Activated T-cell treated with anti-CD3 and anti-CD28 coated beads, Interleukin-2, amount 50 U/mL, for 4 hours (primary cell): Measurements from ENCODE around the gene RASIP1. TPM values are rescaled to one million over a fixed set of nuclear protein-coding genes. Genes with fewer than 3 reads are reported as not detected.

Experiments used
- ATAC-seq, 2 donors: fragments of 200-7000 bp; cut with Tn5 transposase; one replicate each; pipeline ENCODE4 v1.10.0; 2021
- DNase-seq: peaks from one replicate; pipeline ENCODE4 v3.0.0-alpha.2; 2020
- H3K27me3 Mint-ChIP-seq: one replicate; pipeline ENCODE4 v1.8.0; 2021; ENCODE audit warnings: low read depth, mixed read lengths
- H3K36me3 Mint-ChIP-seq: one replicate; pipeline ENCODE4 v1.8.0; 2022; ENCODE audit warnings: mixed read lengths; ENCODE audit not compliant: insufficient read depth
- H3K4me1 Mint-ChIP-seq: one replicate; pipeline ENCODE4 v1.8.0; 2021; ENCODE audit warnings: low read depth, mixed read lengths
- H3K4me3 Mint-ChIP-seq: one replicate; pipeline ENCODE4 v1.8.0; 2021; ENCODE audit warnings: mild to moderate bottlenecking, moderate library complexity, mixed read lengths
- H3K9me3 Mint-ChIP-seq: one replicate; pipeline ENCODE4 v1.8.0; 2021; ENCODE audit warnings: mixed read lengths
- total RNA-seq, 3 donors: library from RNA; stranded (reverse); gene quantifications; one replicate each; pipeline ENCODE4 v1.2.1, GENCODE V29; 2021

The RASIP1 gene
- total RNA-seq, 3 donors from 2014 or later: 0.16 to 0.65 (median 0.18) TPM

- DNase-seq (no peak), ATAC-seq (no peak)
- Mint-ChIP-seq H3K36me3 (no peaks in the 10 kb centered on the region), H3K4me3 (no peak overlapping the region), H3K27me3 (peaks cover 2% of the 10 kb centered on the region), H3K9me3 (no peaks in the 10 kb centered on the region), H3K4me1 (peaks cover 5% of the 10 kb centered on the region)
Measured at GRCh38 chr19:48671446-48671995, 68.9 kb downstream of the RASIP1 start.

GRCh38 chr19:48670699-48671445 is 69.5 kb downstream of the RASIP1 start:
- DNase-seq (no peak), ATAC-seq (no peak)
- Mint-ChIP-seq H3K27me3 (peaks cover 2% of the 10 kb centered on the region), H3K9me3 (no peaks in the 10 kb centered on the region), H3K4me1 (peaks cover 5% of the 10 kb centered on the region), H3K4me3 (no peak overlapping the region), H3K36me3 (no peaks in the 10 kb centered on the region)

Other genes with a start within 250 kb of the RASIP1 start
- 1 to 10 TPM; 1.8 to 2.6 (median 2.0) TPM for gene LMTK3, start 228.8 kb downstream of the RASIP1 start, total RNA-seq
- gene SULT2B1, start 188.4 kb downstream of the RASIP1 start, total RNA-seq: not detected
- not detected for gene SPACA4, start 133.9 kb downstream of the RASIP1 start, total RNA-seq
- 10 to 100 TPM; 11.3 to 15.7 (median 13.1) TPM for gene FAM83E, start 125.5 kb downstream of the RASIP1 start, total RNA-seq
- 1,000 to 10,000 TPM; 2,406 to 2,595 (median 2,478) TPM for gene RPL18, start 121.4 kb downstream of the RASIP1 start, total RNA-seq
- 10 to 100 TPM; 39.8 to 43.1 (median 40.6) TPM for gene SPHK2, start 121.1 kb downstream of the RASIP1 start, total RNA-seq
- gene DBP, start 103.2 kb downstream of the RASIP1 start, total RNA-seq: 10 to 100 TPM in 2 of 3 donors, 1 to 10 TPM in 1; 6.7 to 12.3 (median 11.2) TPM
- 10 to 100 TPM in 1 of 3 donors, 1 to 10 TPM in 2; 8.8 to 11.6 (median 9.1) TPM for gene CA11, start 94.4 kb downstream of the RASIP1 start, total RNA-seq
- under 1 TPM; 0.11 to 0.26 (median 0.18) TPM for gene NTN5, start 67.6 kb downstream of the RASIP1 start, total RNA-seq
- gene FUT2, start 44.6 kb downstream of the RASIP1 start, total RNA-seq: under 1 TPM in 1 of 3 donors, not detected in 2; 0.14 TPM
- under 1 TPM; 0.33 to 0.69 (median 0.51) TPM for gene MAMSTR, start 20.9 kb downstream of the RASIP1 start, total RNA-seq
- gene IZUMO1, start 6.3 kb upstream of the RASIP1 start, total RNA-seq: not detected
- under 1 TPM; 0.13 to 0.22 (median 0.18) TPM for gene FUT1, start 12.0 kb upstream of the RASIP1 start, total RNA-seq
- gene FGF21, start 14.9 kb upstream of the RASIP1 start, total RNA-seq: not detected
- gene BCAT2, start 70.4 kb upstream of the RASIP1 start, total RNA-seq: 10 to 100 TPM; 73.0 to 81.7 (median 78.2) TPM
- gene HSD17B14, start 95.9 kb upstream of the RASIP1 start, total RNA-seq: under 1 TPM; 0.37 to 0.65 (median 0.61) TPM
- gene PLEKHA4, start 128.0 kb upstream of the RASIP1 start, total RNA-seq: 1 to 10 TPM; 4.1 to 4.6 (median 4.6) TPM
- gene PPP1R15A, start 131.8 kb upstream of the RASIP1 start, total RNA-seq: 100 to 1,000 TPM in 2 of 3 donors, 10 to 100 TPM in 1; 76.0 to 134 (median 110) TPM
- gene TULP2, start 158.1 kb upstream of the RASIP1 start, total RNA-seq: under 1 TPM in 1 of 3 donors, not detected in 2; 0.69 TPM
- 10 to 100 TPM; 88.5 to 90.0 (median 89.3) TPM for gene NUCB1, start 159.7 kb upstream of the RASIP1 start, total RNA-seq
- not detected for gene DHDH, start 193.1 kb upstream of the RASIP1 start, total RNA-seq
- gene BAX, start 214.3 kb upstream of the RASIP1 start, total RNA-seq: 100 to 1,000 TPM; 200 to 250 (median 203) TPM
- gene FTL, start 224.7 kb upstream of the RASIP1 start, total RNA-seq: 1,000 to 10,000 TPM in 2 of 3 donors, 100 to 1,000 TPM in 1; 996 to 1,080 (median 1,001) TPM